K562 (cell line): ENCODE measurements around the gene DNAJC12. TPM values are rescaled to one million over a fixed set of nuclear protein-coding genes. Genes with fewer than 3 reads are reported as not detected.
A peak's percentile ranks its signal among the peaks of the same experiment; 100 is the strongest.

ENCODE experiments used
- ARID2 ChIP-seq: fragments of 450-650 bp; IDR thresholded peaks from 2 replicates; pipeline ENCODE4 v1.6.1; 2017; ENCODE audit warnings: antibody characterized with exemption, mild to moderate bottlenecking
- BRD9 ChIP-seq: fragments of 450-650 bp; IDR thresholded peaks from 2 replicates; pipeline ENCODE4 v1.6.1; 2018; ENCODE audit warnings: low read depth; ENCODE audit not compliant: partially characterized antibody
- CREM ChIP-seq: IDR thresholded peaks from 2 replicates; pipeline ENCODE4 v1.6.1; 2014; ENCODE audit warnings: antibody characterized with exemption, low read depth
- CTBP1 ChIP-seq: fragments of 450-650 bp; IDR thresholded peaks from 2 replicates; pipeline ENCODE4 v1.6.1; 2016; ENCODE audit warnings: borderline replicate concordance
- FOXJ2 ChIP-seq: fragments of 200-800 bp; sonication (Bioruptor generic); IDR thresholded peaks from 2 replicates; pipeline ENCODE4 v1.6.1; 2016; ENCODE audit warnings: missing genetic modification characterization, missing compliant biosample characterization
- HDAC8 ChIP-seq: fragments of 450-650 bp; IDR thresholded peaks from 2 replicates; pipeline ENCODE4 v1.6.1; 2016; ENCODE audit warnings: mild to moderate bottlenecking, missing genetic modification characterization, moderate library complexity, missing compliant biosample characterization
- ILK ChIP-seq: fragments of 450-650 bp; IDR thresholded peaks from 2 replicates; pipeline ENCODE4 v1.6.1; 2016; ENCODE audit warnings: missing genetic modification characterization, low read depth, mild to moderate bottlenecking, missing compliant biosample characterization, moderate library complexity, borderline replicate concordance
- MCM5 ChIP-seq: fragments of 450-650 bp; IDR thresholded peaks from 2 replicates; pipeline ENCODE4 v1.6.1; 2016; ENCODE audit warnings: low read depth
- NCOA4 ChIP-seq: fragments of 450-650 bp; IDR thresholded peaks from 2 replicates; pipeline ENCODE4 v1.6.1; 2018; ENCODE audit warnings: mild to moderate bottlenecking; ENCODE audit not compliant: partially characterized antibody
- NR2C1 ChIP-seq, 2 experiments: fragments of 450-650 bp; IDR thresholded peaks; 2 replicates each; pipeline ENCODE4 v1.6.1; 2017; ENCODE audit warnings: mild to moderate bottlenecking in 2 of 2, antibody characterized with exemption in 1 of 2, inconsistent platforms in 1 of 2, missing compliant biosample characterization in 1 of 2, missing genetic modification characterization in 1 of 2
- PTBP1 ChIP-seq: fragments of 200-400 bp; formaldehyde crosslinking; IDR thresholded peaks from 2 replicates; pipeline ENCODE4 v1.6.1; 2017; ENCODE audit warnings: low read depth, low read length
- RAD21 ChIP-seq, 2 experiments: fragments of 250-450 bp in 1 of 2; fragments of 450-650 bp in 1 of 2; sonication (Bioruptor Pico) in 1 of 2; formaldehyde crosslinking in 1 of 2; IDR thresholded peaks in 1 of 2; conservative IDR thresholded peaks in 1 of 2; 2 replicates each; pipeline versions ENCODE4 v1.4.0 to v1.8.0; 2020 to 2022; ENCODE audit warnings: mild to moderate bottlenecking in 2 of 2, moderate library complexity in 1 of 2
- RBM17 ChIP-seq: fragments of 200-400 bp; formaldehyde crosslinking; IDR thresholded peaks from 2 replicates; pipeline ENCODE4 v1.6.1; 2017; ENCODE audit warnings: low read depth, mild to moderate bottlenecking, low read length, borderline replicate concordance
- RUNX1 ChIP-seq: sonication (generic); IDR thresholded peaks from 2 replicates; pipeline ENCODE4 v1.6.1; 2016; ENCODE audit warnings: antibody characterized with exemption, low read depth
- SMAD4 ChIP-seq: fragments of 250-450 bp; sonication (Bioruptor Pico); conservative IDR thresholded peaks from 2 replicates; pipeline ENCODE4 v1.8.0; 2021; ENCODE audit warnings: inconsistent platforms, mild to moderate bottlenecking, moderate library complexity
- SMARCC2 ChIP-seq: fragments of 450-650 bp; IDR thresholded peaks from 2 replicates; pipeline ENCODE4 v1.6.1; 2017; ENCODE audit warnings: antibody characterized with exemption, moderate library complexity, mild to moderate bottlenecking, low read depth
- SMC3 ChIP-seq: conservative IDR thresholded peaks from 2 replicates; pipeline ENCODE4 v1.6.1; 2011; ENCODE audit warnings: low read depth, low read length, improper control_type of control experiment; ENCODE audit not compliant: insufficient read depth
- SNRNP70 ChIP-seq: fragments of 200-400 bp; formaldehyde crosslinking; optimal IDR thresholded peaks from 2 replicates; pipeline ENCODE3; 2017; ENCODE audit warnings: low read depth, low read length
- SOX6 ChIP-seq: fragments of 450-650 bp; IDR thresholded peaks from 2 replicates; pipeline ENCODE4 v1.6.1; 2014; ENCODE audit warnings: mild to moderate bottlenecking
- STAG1 ChIP-seq: sonication (generic); formaldehyde crosslinking; IDR thresholded peaks from 2 replicates; pipeline ENCODE4 v1.5.0; 2020; ENCODE audit warnings: missing genetic modification reagents, borderline replicate concordance
- ZBTB17 ChIP-seq: fragments of 450-650 bp; formaldehyde crosslinking; IDR thresholded peaks from 2 replicates; pipeline ENCODE4 v1.4.0; 2020; ENCODE audit warnings: mild to moderate bottlenecking
- ZC3H4 ChIP-seq: sonication (generic); formaldehyde crosslinking; IDR thresholded peaks from 2 replicates; pipeline ENCODE4 v1.9.0; 2021; ENCODE audit warnings: missing genetic modification reagents, borderline replicate concordance
- ZNF239 ChIP-seq: fragments of 250-450 bp; sonication (Bioruptor Pico); IDR thresholded peaks from 2 replicates; pipeline ENCODE4 v1.4.0; 2020; ENCODE audit warnings: mild to moderate bottlenecking
- ZNF589 ChIP-seq: fragments of 200-800 bp; sonication (Bioruptor generic); IDR thresholded peaks from 2 replicates; pipeline ENCODE4 v1.6.1; 2016; ENCODE audit warnings: low read depth, missing genetic modification characterization, missing compliant biosample characterization
- ZNF75A ChIP-seq: fragments of 450-650 bp; formaldehyde crosslinking; IDR thresholded peaks from 2 replicates; pipeline ENCODE4 v1.4.0; 2020; ENCODE audit warnings: mild to moderate bottlenecking
- polyA plus RNA-seq, 8 experiments: library from polyadenylated mRNA; depleted of rRNA in 4 of 8; stranded (reverse) in 5 of 8; unstranded in 3 of 8; fragments of >200 nt; fragmentation: Nextera tagmentation in 2 of 8; fragmentation: Illumina TruSeq in 1 of 8; extraction: Ambion mirVana in 2 of 8; extraction: Trizol in 1 of 8; gene quantifications; 2 replicates each; pipeline versions ENCODE4 v1.2.1 to v1.2.3, GENCODE V29; 2011 to 2014; ENCODE audit warnings: inconsistent platforms in 1 of 8, missing spikeins in 1 of 8
- total RNA-seq, 7 experiments: library from RNA; depleted of rRNA in 6 of 7; stranded (reverse); fragments of >200 nt in 6 of 7; fragmentation: Illumina TruSeq in 2 of 7; extraction: Trizol in 2 of 7; gene quantifications; 2 replicates each; pipeline versions ENCODE4 v1.2.1 to v1.2.3, GENCODE V29; 2011 to 2021; ENCODE audit warnings: low replicate concordance in 1 of 7
- TF ChIP-seq, protein P1 (sequence below): fragments of 450-650 bp; IDR thresholded peaks from 2 replicates; pipeline ENCODE4 v1.6.1; 2018; ENCODE audit not compliant: partially characterized antibody

Gene DNAJC12
- total and polyA plus RNA-seq, 9 of the 15 experiments (the other 6 are each of a cell fraction or from before 2014, with no cell fraction given) = 7.4 to 95.9 (median 68.5) TPM

DNA sequence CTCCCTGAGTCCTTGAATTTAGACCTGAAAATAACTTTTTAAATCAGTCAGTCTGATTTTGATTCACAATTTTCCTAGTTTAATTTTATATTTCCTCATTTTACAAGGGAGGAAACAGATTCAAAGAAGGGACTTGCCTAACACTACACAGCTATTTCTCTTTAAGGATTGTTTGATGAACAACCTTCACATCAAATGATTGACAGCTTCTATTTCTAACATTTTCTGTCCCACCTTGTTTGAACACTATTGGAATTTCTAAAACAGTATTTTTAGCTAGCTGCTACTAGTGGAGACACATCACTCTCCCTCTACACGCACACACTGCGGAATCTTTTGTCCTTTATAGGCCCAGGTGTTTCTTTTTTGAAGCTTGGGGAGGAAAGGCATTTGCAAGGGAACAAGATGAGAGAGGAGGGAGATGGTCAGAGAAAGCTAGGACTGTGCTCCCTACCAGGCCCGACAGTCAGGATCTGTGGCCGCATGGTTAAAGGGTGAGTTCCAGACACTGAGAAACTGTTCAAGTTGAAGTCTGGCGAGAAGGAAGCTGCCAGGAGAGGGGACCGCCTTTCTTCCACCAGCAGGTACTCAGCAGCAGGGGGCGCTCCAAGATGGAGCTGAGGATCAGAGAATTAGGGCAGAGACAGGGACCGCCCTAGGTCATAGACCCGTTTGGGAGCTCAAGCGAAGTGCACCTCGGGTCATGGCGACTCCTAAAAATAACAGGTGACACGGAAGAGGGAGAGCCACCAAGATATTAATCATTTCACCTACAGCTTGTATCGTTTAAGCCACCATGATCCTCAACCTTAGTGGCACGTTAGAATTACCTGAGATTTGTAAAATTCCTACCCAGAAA, 49.7 kb downstream of the DNAJC12 start (continued):
- TF ChIP-seq SMC3 (peak; percentile 91), ILK (tag) (no peak), ZC3H4 (CRISPR knock-in tag) (no peak), RBM17 (no peak), PTBP1 (no peak), CREM (peak; percentile 31; the same call in 1 of the 2 replicates), FOXJ2 (tag) (no peak), SMARCC2 (no peak), RAD21 (CRISPR knock-in tag; conservative IDR thresholded peaks at IDR 0.05 in 1 of 2, IDR thresholded peaks at IDR 0.05 in 1 of 2) (peak; percentile 95 to 98), NR2C1 (IDR thresholded peaks at IDR 0.05) (no peak), NR2C1 (tag; IDR thresholded peaks at IDR 0.05) (0 out of 2 replicates have a peak, but pooled peaks have one; percentile 32), NCOA4 (no peak), ZBTB17 (0 out of 2 replicates have a peak, but pooled peaks have one; percentile 42), STAG1 (CRISPR knock-in tag) (peak; percentile 88), ZNF589 (peak; percentile 73; the same call in 1 of the 2 replicates), SOX6 (peak; percentile 52), SNRNP70 (no peak), SMAD4 (CRISPR knock-in tag) (peak; percentile 63), ZNF75A (CRISPR knock-in tag) (no peak), MCM5 (no peak), CTBP1 (peak; percentile 59; the same call in 1 of the 2 replicates), HDAC8 (tag) (no peak), ARID2 (no peak), BRD9 (peak; percentile 67), RUNX1 (no peak), ZNF239 (peak; percentile 25; the same call in 1 of the 2 replicates)
- TF ChIP-seq, protein P1, sequence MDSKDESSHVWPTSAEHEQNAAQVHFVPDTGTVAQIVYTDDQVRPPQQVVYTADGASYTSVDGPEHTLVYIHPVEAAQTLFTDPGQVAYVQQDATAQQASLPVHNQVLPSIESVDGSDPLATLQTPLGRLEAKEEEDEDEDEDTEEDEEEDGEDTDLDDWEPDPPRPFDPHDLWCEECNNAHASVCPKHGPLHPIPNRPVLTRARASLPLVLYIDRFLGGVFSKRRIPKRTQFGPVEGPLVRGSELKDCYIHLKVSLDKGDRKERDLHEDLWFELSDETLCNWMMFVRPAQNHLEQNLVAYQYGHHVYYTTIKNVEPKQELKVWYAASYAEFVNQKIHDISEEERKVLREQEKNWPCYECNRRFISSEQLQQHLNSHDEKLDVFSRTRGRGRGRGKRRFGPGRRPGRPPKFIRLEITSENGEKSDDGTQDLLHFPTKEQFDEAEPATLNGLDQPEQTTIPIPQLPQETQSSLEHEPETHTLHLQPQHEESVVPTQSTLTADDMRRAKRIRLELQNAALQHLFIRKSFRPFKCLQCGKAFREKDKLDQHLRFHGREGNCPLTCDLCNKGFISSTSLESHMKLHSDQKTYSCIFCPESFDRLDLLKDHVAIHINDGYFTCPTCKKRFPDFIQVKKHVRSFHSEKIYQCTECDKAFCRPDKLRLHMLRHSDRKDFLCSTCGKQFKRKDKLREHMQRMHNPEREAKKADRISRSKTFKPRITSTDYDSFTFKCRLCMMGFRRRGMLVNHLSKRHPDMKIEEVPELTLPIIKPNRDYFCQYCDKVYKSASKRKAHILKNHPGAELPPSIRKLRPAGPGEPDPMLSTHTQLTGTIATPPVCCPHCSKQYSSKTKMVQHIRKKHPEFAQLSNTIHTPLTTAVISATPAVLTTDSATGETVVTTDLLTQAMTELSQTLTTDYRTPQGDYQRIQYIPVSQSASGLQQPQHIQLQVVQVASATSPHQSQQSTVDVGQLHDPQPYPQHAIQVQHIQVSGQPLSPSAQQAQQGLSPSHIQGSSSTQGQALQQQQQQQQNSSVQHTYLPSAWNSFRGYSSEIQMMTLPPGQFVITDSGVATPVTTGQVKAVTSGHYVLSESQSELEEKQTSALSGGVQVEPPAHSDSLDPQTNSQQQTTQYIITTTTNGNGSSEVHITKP = no peak
